Activated T-cell treated with anti-CD3 and anti-CD28 coated beads, Interleukin-2, amount 50 U/mL, for 72 hours (primary cell): ENCODE data around the gene TACR2. TPM values are rescaled to one million over a fixed set of nuclear protein-coding genes. Genes with fewer than 3 reads are reported as not detected.

Experiments used
- ATAC-seq, 2 donors: fragments of 150-1000 bp; cut with Tn5 transposase; replicated peaks in 1 of 2; 2 replicates each; pipeline ENCODE4 v1.10.0; 2021; ENCODE audit warnings: moderate library complexity in 2 of 2, mild to moderate bottlenecking in 1 of 2
- DNase-seq, 2 donors: peaks; one replicate each; pipeline ENCODE4 v3.0.0; 2021 to 2022; ENCODE audit warnings: mixed read lengths in 1 of 2
- H3K27ac Mint-ChIP-seq: one replicate; pipeline ENCODE4 v1.8.0; 2022; ENCODE audit warnings: mild to moderate bottlenecking, moderate library complexity, mixed read lengths
- H3K27me3 Mint-ChIP-seq: one replicate; pipeline ENCODE4 v1.8.0; 2022; ENCODE audit warnings: low read depth, mixed read lengths
- H3K36me3 Mint-ChIP-seq, 2 donors: one replicate each; pipeline ENCODE4 v1.8.0; 2022; ENCODE audit warnings: mixed read lengths in 2 of 2, mild to moderate bottlenecking in 1 of 2; ENCODE audit not compliant: insufficient read depth in 2 of 2
- H3K4me1 Mint-ChIP-seq: one replicate; pipeline ENCODE4 v1.8.0; 2022; ENCODE audit warnings: low read depth, mixed read lengths
- H3K4me3 Mint-ChIP-seq, 2 donors: one replicate each; pipeline ENCODE4 v1.8.0; 2022; ENCODE audit warnings: mild to moderate bottlenecking in 2 of 2, mixed read lengths in 2 of 2, moderate library complexity in 2 of 2
- H3K9me3 Mint-ChIP-seq, 2 donors: one replicate each; pipeline ENCODE4 v1.8.0; 2022; ENCODE audit warnings: mixed read lengths in 2 of 2
- total RNA-seq, 2 donors: library from RNA; stranded (reverse); gene quantifications; one replicate each; pipeline ENCODE4 v1.2.3, GENCODE V29; 2022

The TACR2 gene
- total RNA-seq, 2 donors from 2014 or later = not detected

GRCh38 chr10:69439813-69440506 is 23.2 kb upstream of the TACR2 start:
- H3K36me3 Mint-ChIP-seq = no peaks in the 10 kb centered on the region
- H3K4me1 Mint-ChIP-seq = no peaks in the 10 kb centered on the region
- no peak for DNase-seq
- no peak overlapping the region for H3K4me3 Mint-ChIP-seq
- no peak for ATAC-seq
- no peak overlapping the region for H3K27ac Mint-ChIP-seq
- no peaks in the 10 kb centered on the region for H3K27me3 Mint-ChIP-seq
- no peaks in the 10 kb centered on the region for H3K9me3 Mint-ChIP-seq

- DNase-seq (no peak), ATAC-seq (no peak)
- Mint-ChIP-seq H3K27ac (no peak overlapping the region), H3K4me1 (no peaks in the 10 kb centered on the region), H3K36me3 (no peaks in the 10 kb centered on the region), H3K27me3 (no peaks in the 10 kb centered on the region), H3K9me3 (no peaks in the 10 kb centered on the region), H3K4me3 (no peak overlapping the region)
These were observed 22.6 kb upstream of the TACR2 start for GRCh38 chr10:69439350-69439739.

- ATAC-seq (no peak), DNase-seq (no peak)
- Mint-ChIP-seq H3K4me1 (no peaks in the 10 kb centered on the region), H3K36me3 (no peaks in the 10 kb centered on the region), H3K9me3 (no peaks in the 10 kb centered on the region), H3K27me3 (no peaks in the 10 kb centered on the region), H3K27ac (no peak overlapping the region), H3K4me3 (no peak overlapping the region)
These were observed 22.0 kb upstream of the TACR2 start for GRCh38 chr10:69438536-69439349.

GRCh38 chr10:69437321-69438259 is 20.9 kb upstream of the TACR2 start:
- DNase-seq = no peak
- H3K4me1 Mint-ChIP-seq = no peaks in the 10 kb centered on the region
- no peak for ATAC-seq
- no peak overlapping the region for H3K4me3 Mint-ChIP-seq
- no peaks in the 10 kb centered on the region for H3K9me3 Mint-ChIP-seq
- H3K27me3 Mint-ChIP-seq = no peaks in the 10 kb centered on the region
- no peak overlapping the region for H3K27ac Mint-ChIP-seq
- no peaks in the 10 kb centered on the region for H3K36me3 Mint-ChIP-seq

- H3K27ac Mint-ChIP-seq = no peak overlapping the region
- no peaks in the 10 kb centered on the region for H3K4me1 Mint-ChIP-seq
- no peaks in the 10 kb centered on the region for H3K9me3 Mint-ChIP-seq
- no peak for ATAC-seq
- DNase-seq = no peak
- no peaks in the 10 kb centered on the region for H3K27me3 Mint-ChIP-seq
- no peaks in the 10 kb centered on the region for H3K36me3 Mint-ChIP-seq
- H3K4me3 Mint-ChIP-seq = no peak overlapping the region
These were observed 19.3 kb upstream of the TACR2 start for GRCh38 chr10:69435966-69436520.

- no peaks in the 10 kb centered on the region for H3K36me3 Mint-ChIP-seq
- ATAC-seq (no peak), DNase-seq (no peak)
- no peaks in the 10 kb centered on the region for H3K9me3 Mint-ChIP-seq
- no peak overlapping the region for H3K27ac Mint-ChIP-seq
- H3K4me3 Mint-ChIP-seq = no peak overlapping the region
- H3K4me1 Mint-ChIP-seq = no peaks in the 10 kb centered on the region
- H3K27me3 Mint-ChIP-seq = no peaks in the 10 kb centered on the region
These were observed 18.2 kb upstream of the TACR2 start for GRCh38 chr10:69434926-69435325.

- H3K27ac Mint-ChIP-seq = no peak overlapping the region
- no peaks in the 10 kb centered on the region for H3K9me3 Mint-ChIP-seq
- no peaks in the 10 kb centered on the region for H3K4me1 Mint-ChIP-seq
- H3K4me3 Mint-ChIP-seq = no peak overlapping the region
- ATAC-seq (no peak), DNase-seq (no peak)
- H3K36me3 Mint-ChIP-seq = no peaks in the 10 kb centered on the region
- H3K27me3 Mint-ChIP-seq = no peaks in the 10 kb centered on the region
These were observed 17.5 kb upstream of the TACR2 start for GRCh38 chr10:69434169-69434568.

- Mint-ChIP-seq H3K27me3 (no peaks in the 10 kb centered on the region), H3K36me3 (no peaks in the 10 kb centered on the region), H3K27ac (no peak overlapping the region), H3K4me3 (no peak overlapping the region), H3K9me3 (peaks cover 3 to 4% of the 10 kb centered on the region in 2 donors), H3K4me1 (peaks cover 38% of the 10 kb centered on the region)
- ATAC-seq (no peak), DNase-seq (no peak)
These were observed 11.4 kb upstream of the TACR2 start for GRCh38 chr10:69428165-69428564.

- Mint-ChIP-seq H3K9me3 (peaks cover 3 to 4% of the 10 kb centered on the region in 2 donors), H3K36me3 (no peaks in the 10 kb centered on the region), H3K27me3 (no peaks in the 10 kb centered on the region), H3K4me1 (peaks cover 45% of the 10 kb centered on the region), H3K27ac (no peak overlapping the region), H3K4me3 (no peak overlapping the region)
- no peak for DNase-seq
- ATAC-seq = no peak
These were observed 9.6 kb upstream of the TACR2 start for GRCh38 chr10:69426376-69426727.

GRCh38 chr10:69425511-69426298 is 9.0 kb upstream of the TACR2 start:
- Mint-ChIP-seq H3K4me3 (no peak overlapping the region), H3K36me3 (no peaks in the 10 kb centered on the region), H3K27ac (no peak overlapping the region), H3K27me3 (no peaks in the 10 kb centered on the region), H3K4me1 (peaks cover 45% of the 10 kb centered on the region), H3K9me3 (peaks cover 3 to 4% of the 10 kb centered on the region in 2 donors)
- peak in 1 of 2 donors; percentile 36 for ATAC-seq
- DNase-seq = no peak

- no peaks in the 10 kb centered on the region for H3K36me3 Mint-ChIP-seq
- no peaks in the 10 kb centered on the region for H3K27me3 Mint-ChIP-seq
- DNase-seq (no peak), ATAC-seq (no peak)
- peaks cover 45% of the 10 kb centered on the region for H3K4me1 Mint-ChIP-seq
- H3K27ac Mint-ChIP-seq = no peak overlapping the region
- H3K9me3 Mint-ChIP-seq = peaks cover 3 to 4% of the 10 kb centered on the region in 2 donors
- H3K4me3 Mint-ChIP-seq = no peak overlapping the region
These were observed 8.3 kb upstream of the TACR2 start for GRCh38 chr10:69425041-69425440.

GRCh38 chr10:69422676-69423075 is 6.0 kb upstream of the TACR2 start:
- Mint-ChIP-seq H3K9me3 (peaks cover 3 to 4% of the 10 kb centered on the region in 2 donors), H3K27ac (no peak overlapping the region)
- ATAC-seq = no peak

More at GRCh38 chr10:69422676-69423075, 6.0 kb upstream of the TACR2 start:
- no peak for DNase-seq
- Mint-ChIP-seq H3K4me3 (no peak overlapping the region), H3K27me3 (no peaks in the 10 kb centered on the region), H3K4me1 (peaks cover 38% of the 10 kb centered on the region), H3K36me3 (no peaks in the 10 kb centered on the region)
